ENCODE data around the gene SLC7A6OS. TPM values are rescaled to one million over a fixed set of nuclear protein-coding genes. Genes with fewer than 3 reads are reported as not detected.

Gene SLC7A6OS
- total and polyA plus RNA-seq, 4 experiments from 2014 or later = 22.4 to 55.8 (median 38.6) TPM

- H3K4me1 Mint-ChIP-seq = peaks cover 0 to 8% (median 3%) of the 10 kb centered on the region in 4 donors
- peak overlapping the region in 1 of 7 donors; percentile 47 for H3K27ac Mint-ChIP-seq
- H3K27me3 Mint-ChIP-seq = no peaks in the 10 kb centered on the region
- CTCF ChIA-PET (ENCODE audit: partially characterized antibody) = no interaction called here
- Histone ChIP-seq H3K27ac (ENCODE audit: low read depth, low read length) (no peak overlapping the region), H3K4me1 (ENCODE audit: insufficient read depth, low read length) (no peaks in the 10 kb centered on the region), H3K9me3 (ENCODE audit: control insufficient read depth in 1 of 2, low read length in 2 of 2) (no peaks in the 10 kb centered on the region), H3K4me3 (ENCODE audit: low read length in 2 of 2) (no peak overlapping the region), H3K36me3 (ENCODE audit: insufficient read depth, low read length) (peaks cover 76% of the 10 kb centered on the region), H3K27me3 (ENCODE audit: insufficient read depth, low read length) (no peaks in the 10 kb centered on the region)
- H3K36me3 Mint-ChIP-seq = peaks cover 57 to 80% of the 10 kb centered on the region in 2 donors
- POLR2A ChIA-PET (ENCODE audit: partially characterized antibody) = no interaction called here
- no peak overlapping the region for H3K4me3 Mint-ChIP-seq
- no peak for DNase-seq
- intact Hi-C loops (cut with micrococcal nuclease) = no loop called here
- no peaks in the 10 kb centered on the region for H3K9me3 Mint-ChIP-seq
Observed at GRCh38 chr16:68345351-68345810, 34.6 kb upstream of the SLC7A6OS start.

DNA sequence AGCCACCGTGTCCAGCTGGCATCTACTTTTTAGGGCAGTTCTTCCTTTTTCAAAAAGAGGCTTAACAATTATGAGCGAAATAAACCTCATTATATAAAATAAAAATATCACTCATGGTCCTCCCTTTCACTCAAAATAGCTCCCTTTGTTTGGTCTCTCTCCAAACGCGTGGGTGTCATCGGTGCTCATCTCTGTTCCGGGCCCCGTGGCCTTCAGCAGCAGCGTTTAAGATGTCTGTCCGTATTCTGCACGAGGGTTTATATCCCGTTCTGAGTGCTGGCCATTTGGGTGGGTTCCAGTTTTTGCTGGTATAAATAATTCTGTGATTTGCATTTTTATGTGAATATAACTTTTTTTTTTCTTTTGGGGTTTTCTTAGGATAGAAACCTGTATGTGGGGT, 33.5 kb upstream of the SLC7A6OS start:
- DNase-seq = no peak
- Histone ChIP-seq H3K9me3 (ENCODE audit: control insufficient read depth in 1 of 2, low read length in 2 of 2) (no peaks in the 10 kb centered on the region), H3K4me1 (ENCODE audit: insufficient read depth, low read length) (no peaks in the 10 kb centered on the region), H3K27me3 (ENCODE audit: insufficient read depth, low read length) (no peaks in the 10 kb centered on the region), H3K4me3 (ENCODE audit: low read length in 2 of 2) (no peak overlapping the region), H3K27ac (ENCODE audit: low read depth, low read length) (no peak overlapping the region), H3K36me3 (ENCODE audit: insufficient read depth, low read length) (peaks cover 76% of the 10 kb centered on the region)
- H3K4me3 Mint-ChIP-seq = no peak overlapping the region
- peaks cover 0 to 8% (median 2%) of the 10 kb centered on the region in 4 donors for H3K4me1 Mint-ChIP-seq
- intact Hi-C loops (cut with micrococcal nuclease) = no loop called here
- POLR2A ChIA-PET (ENCODE audit: partially characterized antibody) = no interaction called here
- H3K36me3 Mint-ChIP-seq = peaks cover 65 to 83% of the 10 kb centered on the region in 2 donors
- H3K9me3 Mint-ChIP-seq = no peaks in the 10 kb centered on the region
- H3K27me3 Mint-ChIP-seq = no peaks in the 10 kb centered on the region
- CTCF ChIA-PET (ENCODE audit: partially characterized antibody) = interaction anchor here (1.0 kb wide), 1 partner anchor 83 kb away, joined by 3 read pairs; no protein-coding TSS in a partner anchor
- no peak overlapping the region for H3K27ac Mint-ChIP-seq

DNA sequence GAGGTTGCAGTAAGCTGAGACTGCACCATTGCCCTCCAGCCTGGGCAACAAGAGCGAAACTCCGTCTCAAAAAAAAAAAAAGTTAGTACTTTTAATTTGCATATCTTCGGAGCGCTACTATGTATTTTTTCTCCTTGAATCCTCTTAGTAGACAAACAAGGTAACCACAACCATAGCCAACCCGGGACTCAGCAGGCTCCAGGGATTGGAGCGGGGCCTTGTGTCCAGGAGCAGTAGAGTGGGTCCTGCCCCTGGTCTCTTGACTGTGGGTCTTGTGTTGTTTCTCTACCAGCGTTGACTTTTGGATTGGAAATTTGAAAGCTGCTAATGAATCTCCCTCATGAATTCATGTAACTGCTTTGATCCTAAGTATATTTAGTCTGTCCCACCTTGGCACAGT, 32.4 kb upstream of the SLC7A6OS start:
- no peak overlapping the region for H3K27ac ChIP-seq (ENCODE audit: low read depth, low read length)
- ChIA-PET CTCF (ENCODE audit: partially characterized antibody) (no interaction called here), POLR2A (ENCODE audit: partially characterized antibody) (no interaction called here)
- no peak for DNase-seq
- H3K4me3 ChIP-seq (ENCODE audit: low read length in 2 of 2) = no peak overlapping the region
- H3K27me3 Mint-ChIP-seq = no peaks in the 10 kb centered on the region
- H3K9me3 ChIP-seq (ENCODE audit: control insufficient read depth in 1 of 2, low read length in 2 of 2) = no peaks in the 10 kb centered on the region
- no peaks in the 10 kb centered on the region for H3K4me1 ChIP-seq (ENCODE audit: insufficient read depth, low read length)
- intact Hi-C loops (cut with micrococcal nuclease) = no loop called here
- no peak overlapping the region for H3K27ac Mint-ChIP-seq
- H3K4me3 Mint-ChIP-seq = no peak overlapping the region
- H3K27me3 ChIP-seq (ENCODE audit: insufficient read depth, low read length) = no peaks in the 10 kb centered on the region
- H3K9me3 Mint-ChIP-seq = no peaks in the 10 kb centered on the region
- H3K36me3 ChIP-seq (ENCODE audit: insufficient read depth, low read length) = peaks cover 77% of the 10 kb centered on the region
- H3K4me1 Mint-ChIP-seq = peaks cover 0 to 8% (median under 1%) of the 10 kb centered on the region in 4 donors
- H3K36me3 Mint-ChIP-seq = peaks cover 61 to 81% of the 10 kb centered on the region in 2 donors

GRCh38 chr16:68342620-68343019, 31.9 kb upstream of the SLC7A6OS start:
- peaks cover 78% of the 10 kb centered on the region for H3K36me3 ChIP-seq (ENCODE audit: insufficient read depth, low read length)
- no peak overlapping the region for H3K4me3 ChIP-seq (ENCODE audit: low read length in 2 of 2)
- no peak for DNase-seq
- no peak overlapping the region for H3K27ac Mint-ChIP-seq
- H3K4me1 Mint-ChIP-seq = peaks cover 0 to 8% (median under 1%) of the 10 kb centered on the region in 4 donors
- ChIA-PET POLR2A (ENCODE audit: partially characterized antibody) (no interaction called here), CTCF (ENCODE audit: partially characterized antibody) (interaction anchor here (1.0 kb wide), 1 partner anchor 83 kb away, joined by 3 read pairs; no protein-coding TSS in a partner anchor)
- no peaks in the 10 kb centered on the region for H3K9me3 Mint-ChIP-seq
- no peak overlapping the region for H3K4me3 Mint-ChIP-seq
- H3K27me3 Mint-ChIP-seq = no peaks in the 10 kb centered on the region
- no peaks in the 10 kb centered on the region for H3K9me3 ChIP-seq (ENCODE audit: control insufficient read depth in 1 of 2, low read length in 2 of 2)
- intact Hi-C loops (cut with micrococcal nuclease) = no loop called here
- no peaks in the 10 kb centered on the region for H3K27me3 ChIP-seq (ENCODE audit: insufficient read depth, low read length)
- no peak overlapping the region for H3K27ac ChIP-seq (ENCODE audit: low read depth, low read length)
- no peaks in the 10 kb centered on the region for H3K4me1 ChIP-seq (ENCODE audit: insufficient read depth, low read length)
- peaks cover 61 to 81% of the 10 kb centered on the region in 2 donors for H3K36me3 Mint-ChIP-seq

GRCh38 chr16:68339214-68339613, 28.5 kb upstream of the SLC7A6OS start:
- Histone ChIP-seq H3K9me3 (ENCODE audit: control insufficient read depth in 1 of 2, low read length in 2 of 2) (no peaks in the 10 kb centered on the region), H3K4me1 (ENCODE audit: insufficient read depth, low read length) (no peaks in the 10 kb centered on the region), H3K36me3 (ENCODE audit: insufficient read depth, low read length) (peaks cover 56% of the 10 kb centered on the region), H3K27ac (ENCODE audit: low read depth, low read length) (no peak overlapping the region), H3K27me3 (ENCODE audit: insufficient read depth, low read length) (no peaks in the 10 kb centered on the region), H3K4me3 (ENCODE audit: low read length in 2 of 2) (no peak overlapping the region)
- peaks cover 51 to 72% of the 10 kb centered on the region in 2 donors for H3K36me3 Mint-ChIP-seq
- peaks cover 0 to 2% (median under 1%) of the 10 kb centered on the region in 4 donors for H3K4me1 Mint-ChIP-seq
- no peaks in the 10 kb centered on the region for H3K27me3 Mint-ChIP-seq
- CTCF ChIA-PET (ENCODE audit: partially characterized antibody) = interaction anchor here (1.1 to 4.7 kb wide), 3 partner anchors 11 to 78 kb away, joined by 3 to 23 read pairs (median 5); no protein-coding TSS in a partner anchor
- H3K4me3 Mint-ChIP-seq = no peak overlapping the region
- intact Hi-C loops (cut with micrococcal nuclease) = no loop called here
- DNase-seq = no peak
- H3K9me3 Mint-ChIP-seq = no peaks in the 10 kb centered on the region
- POLR2A ChIA-PET (ENCODE audit: partially characterized antibody) = interaction anchor here (1.2 kb wide), 1 partner anchor 78 kb away, joined by 4 read pairs; no protein-coding TSS in a partner anchor
- H3K27ac Mint-ChIP-seq = peak overlapping the region in 2 of 7 donors; percentile 4 to 53

DNA sequence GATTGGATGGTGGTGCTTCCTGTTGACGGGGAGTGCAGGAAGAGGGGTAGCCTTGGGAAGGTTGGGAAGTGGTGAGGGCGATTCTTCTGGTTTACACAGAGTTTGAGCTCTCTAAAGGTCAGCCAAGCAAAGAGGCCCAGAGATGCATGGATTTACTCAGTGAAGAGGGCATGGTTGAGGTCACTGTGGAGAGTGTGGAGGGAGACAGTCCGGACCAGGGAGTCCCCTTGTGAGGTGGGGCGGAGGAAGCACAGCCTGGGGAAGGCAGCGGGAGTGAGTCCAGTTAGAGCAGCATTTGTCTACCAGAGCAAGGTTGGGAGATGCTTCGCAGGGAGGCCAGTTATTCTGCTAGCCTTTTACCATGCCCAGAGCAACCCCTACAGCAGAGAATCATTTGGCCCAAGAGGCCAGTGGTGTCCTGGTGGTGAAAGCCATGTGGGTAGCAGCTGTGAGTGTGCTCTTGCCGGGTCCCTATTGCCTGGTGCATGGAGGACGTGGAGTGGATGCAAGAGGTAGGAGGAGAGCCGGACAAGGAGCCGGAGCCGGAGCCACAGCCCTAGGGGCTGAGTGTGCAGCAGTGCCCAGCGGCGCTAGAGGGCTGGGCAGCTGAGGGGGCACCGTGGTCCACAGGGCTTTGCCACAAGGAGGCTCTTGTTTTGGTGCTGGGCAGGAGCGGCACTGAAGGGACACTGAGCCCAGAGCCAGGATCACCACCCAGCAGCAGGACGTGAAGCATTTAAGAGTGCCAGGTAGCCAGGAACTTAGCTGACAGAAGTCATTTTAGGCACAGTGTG, 27.8 kb upstream of the SLC7A6OS start:
- peaks cover 51% of the 10 kb centered on the region for H3K36me3 ChIP-seq (ENCODE audit: insufficient read depth, low read length)
- Mint-ChIP-seq H3K27me3 (no peaks in the 10 kb centered on the region), H3K9me3 (no peaks in the 10 kb centered on the region), H3K4me1 (peaks cover 0 to 4% (median 2%) of the 10 kb centered on the region in 4 donors), H3K36me3 (peaks cover 52 to 74% of the 10 kb centered on the region in 2 donors), H3K27ac (peak overlapping the region in 1 of 7 donors; percentile 78), H3K4me3 (no peak overlapping the region)
- no peak overlapping the region for H3K4me3 ChIP-seq (ENCODE audit: low read length in 2 of 2)
- H3K9me3 ChIP-seq (ENCODE audit: control insufficient read depth in 1 of 2, low read length in 2 of 2) = no peaks in the 10 kb centered on the region
- CTCF ChIA-PET (ENCODE audit: partially characterized antibody) = interaction anchor here (1.2 to 4.7 kb wide), 3 partner anchors 10 to 75 kb away, joined by 3 to 23 read pairs (median 5); partner anchors contain the start of gene SLC7A6
- no peak overlapping the region for H3K27ac ChIP-seq (ENCODE audit: low read depth, low read length)
- no peaks in the 10 kb centered on the region for H3K4me1 ChIP-seq (ENCODE audit: insufficient read depth, low read length)
- intact Hi-C loops (cut with micrococcal nuclease) = no loop called here
- H3K27me3 ChIP-seq (ENCODE audit: insufficient read depth, low read length) = no peaks in the 10 kb centered on the region
- DNase-seq = no peak
- POLR2A ChIA-PET (ENCODE audit: partially characterized antibody) = interaction anchor here (1.1 to 1.2 kb wide), 2 partner anchors 23 to 77 kb away, joined by 3 to 4 read pairs; no protein-coding TSS in a partner anchor

GRCh38 chr16:68335175-68335574, 24.4 kb upstream of the SLC7A6OS start:
- H3K36me3 Mint-ChIP-seq = peaks cover 44 to 58% of the 10 kb centered on the region in 2 donors
- no peak overlapping the region for H3K4me3 Mint-ChIP-seq
- ChIA-PET POLR2A (ENCODE audit: partially characterized antibody) (interaction anchor here (1.2 to 1.4 kb wide), 2 partner anchors 71 to 90 kb away, joined by 3 to 4 read pairs; partner anchors contain the start of genes PLA2G15 and SLC7A6), CTCF (ENCODE audit: partially characterized antibody) (interaction anchor here (0.8 to 18.1 kb wide), 3 partner anchors 24 to 109 kb away, joined by 3 to 575 read pairs (median 4); partner anchors contain the start of genes PRMT7, SLC7A6 and SLC7A6OS)
- Histone ChIP-seq H3K27ac (ENCODE audit: low read depth, low read length) (no peak overlapping the region), H3K4me1 (ENCODE audit: insufficient read depth, low read length) (peaks cover 8% of the 10 kb centered on the region), H3K4me3 (ENCODE audit: low read length in 2 of 2) (no peak overlapping the region), H3K9me3 (ENCODE audit: control insufficient read depth in 1 of 2, low read length in 2 of 2) (no peaks in the 10 kb centered on the region), H3K36me3 (ENCODE audit: insufficient read depth, low read length) (peaks cover 35% of the 10 kb centered on the region), H3K27me3 (ENCODE audit: insufficient read depth, low read length) (no peaks in the 10 kb centered on the region)
- H3K9me3 Mint-ChIP-seq = no peaks in the 10 kb centered on the region
- H3K27ac Mint-ChIP-seq = no peak overlapping the region
- peaks cover 5 to 12% (median 11%) of the 10 kb centered on the region in 4 donors for H3K4me1 Mint-ChIP-seq
- intact Hi-C loops (cut with micrococcal nuclease) = no loop called here
- H3K27me3 Mint-ChIP-seq = no peaks in the 10 kb centered on the region
- no peak for DNase-seq

All from CD4-positive, alpha-beta memory T cell (primary cell).